ENCODE data around the gene GMDS. TPM values are rescaled to one million over a fixed set of nuclear protein-coding genes. Genes with fewer than 3 reads are reported as not detected.

GMDS gene
- total RNA-seq, 1 donor = 23.2 TPM

DNA sequence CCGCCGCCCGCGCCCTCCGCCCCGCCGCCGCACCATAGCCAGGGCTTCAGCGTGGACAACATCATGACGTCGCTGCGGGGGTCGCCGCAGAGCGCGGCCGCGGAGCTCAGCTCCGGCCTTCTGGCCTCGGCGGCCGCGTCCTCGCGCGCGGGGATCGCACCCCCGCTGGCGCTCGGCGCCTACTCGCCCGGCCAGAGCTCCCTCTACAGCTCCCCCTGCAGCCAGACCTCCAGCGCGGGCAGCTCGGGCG, 634.2 kb downstream of the GMDS start:
- Histone ChIP-seq H2AFZ (ENCODE audit: low read length) (no peak overlapping the region), H3K4me2 (ENCODE audit: insufficient read depth, low read length) (no peak overlapping the region)

DNA sequence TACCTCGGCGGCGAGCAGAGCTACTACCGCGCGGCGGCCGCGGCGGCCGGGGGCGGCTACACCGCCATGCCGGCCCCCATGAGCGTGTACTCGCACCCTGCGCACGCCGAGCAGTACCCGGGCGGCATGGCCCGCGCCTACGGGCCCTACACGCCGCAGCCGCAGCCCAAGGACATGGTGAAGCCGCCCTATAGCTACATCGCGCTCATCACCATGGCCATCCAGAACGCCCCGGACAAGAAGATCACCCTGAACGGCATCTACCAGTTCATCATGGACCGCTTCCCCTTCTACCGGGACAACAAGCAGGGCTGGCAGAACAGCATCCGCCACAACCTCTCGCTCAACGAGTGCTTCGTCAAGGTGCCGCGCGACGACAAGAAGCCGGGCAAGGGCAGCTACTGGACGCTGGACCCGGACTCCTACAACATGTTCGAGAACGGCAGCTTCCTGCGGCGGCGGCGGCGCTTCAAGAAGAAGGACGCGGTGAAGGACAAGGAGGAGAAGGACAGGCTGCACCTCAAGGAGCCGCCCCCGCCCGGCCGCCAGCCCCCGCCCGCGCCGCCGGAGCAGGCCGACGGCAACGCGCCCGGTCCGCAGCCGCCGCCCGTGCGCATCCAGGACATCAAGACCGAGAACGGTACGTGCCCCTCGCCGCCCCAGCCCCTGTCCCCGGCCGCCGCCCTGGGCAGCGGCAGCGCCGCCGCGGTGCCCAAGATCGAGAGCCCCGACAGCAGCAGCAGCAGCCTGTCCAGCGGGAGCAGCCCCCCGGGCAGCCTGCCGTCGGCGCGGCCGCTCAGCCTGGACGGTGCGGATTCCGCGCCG, 634.7 kb downstream of the GMDS start:
- Histone ChIP-seq H3K79me2 (ENCODE audit: insufficient read depth, low read length) (peaks cover 53% of the 10 kb centered on the region), H3K4me3 (ENCODE audit: insufficient read depth, low read length) (peak overlapping the region; percentile 96), H3K27me3 (ENCODE audit: insufficient read depth, low read length) (peaks cover 31% of the 10 kb centered on the region), H3K27ac (ENCODE audit: low read depth, low read length) (peak overlapping the region; percentile 73), H2AFZ (ENCODE audit: low read length) (no peak overlapping the region), H3K4me1 (ENCODE audit: insufficient read depth, low read length) (peaks cover 18% of the 10 kb centered on the region), H3K4me2 (ENCODE audit: insufficient read depth, low read length) (peak overlapping the region; percentile 70), H4K20me1 (ENCODE audit: insufficient read depth, low read length) (peaks cover 22% of the 10 kb centered on the region), H3K9me3 (ENCODE audit: low read depth, low read length) (no peaks in the 10 kb centered on the region), H3K36me3 (ENCODE audit: insufficient read depth, low read length) (peaks cover 8% of the 10 kb centered on the region)
- DNase-seq (ENCODE audit: insufficient read length, low spot score, missing footprints) = peak; percentile 96
- TF ChIP-seq, protein P1, sequence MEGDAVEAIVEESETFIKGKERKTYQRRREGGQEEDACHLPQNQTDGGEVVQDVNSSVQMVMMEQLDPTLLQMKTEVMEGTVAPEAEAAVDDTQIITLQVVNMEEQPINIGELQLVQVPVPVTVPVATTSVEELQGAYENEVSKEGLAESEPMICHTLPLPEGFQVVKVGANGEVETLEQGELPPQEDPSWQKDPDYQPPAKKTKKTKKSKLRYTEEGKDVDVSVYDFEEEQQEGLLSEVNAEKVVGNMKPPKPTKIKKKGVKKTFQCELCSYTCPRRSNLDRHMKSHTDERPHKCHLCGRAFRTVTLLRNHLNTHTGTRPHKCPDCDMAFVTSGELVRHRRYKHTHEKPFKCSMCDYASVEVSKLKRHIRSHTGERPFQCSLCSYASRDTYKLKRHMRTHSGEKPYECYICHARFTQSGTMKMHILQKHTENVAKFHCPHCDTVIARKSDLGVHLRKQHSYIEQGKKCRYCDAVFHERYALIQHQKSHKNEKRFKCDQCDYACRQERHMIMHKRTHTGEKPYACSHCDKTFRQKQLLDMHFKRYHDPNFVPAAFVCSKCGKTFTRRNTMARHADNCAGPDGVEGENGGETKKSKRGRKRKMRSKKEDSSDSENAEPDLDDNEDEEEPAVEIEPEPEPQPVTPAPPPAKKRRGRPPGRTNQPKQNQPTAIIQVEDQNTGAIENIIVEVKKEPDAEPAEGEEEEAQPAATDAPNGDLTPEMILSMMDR (IDR thresholded peaks at IDR 0.05; ENCODE audit: extremely low read depth, low read depth, low read length) = no peak

More for the DNA sequence above, 634.2 kb downstream of the GMDS start:
- TF ChIP-seq, protein P1 (IDR thresholded peaks at IDR 0.05; ENCODE audit: extremely low read depth, low read depth, low read length) = no peak
- Histone ChIP-seq H3K36me3 (ENCODE audit: insufficient read depth, low read length) (peaks cover 8% of the 10 kb centered on the region), H3K27ac (ENCODE audit: low read depth, low read length) (no peak overlapping the region), H3K27me3 (ENCODE audit: insufficient read depth, low read length) (peaks cover 25% of the 10 kb centered on the region), H3K4me1 (ENCODE audit: insufficient read depth, low read length) (peaks cover 23% of the 10 kb centered on the region), H3K9me3 (ENCODE audit: low read depth, low read length) (no peaks in the 10 kb centered on the region), H3K79me2 (ENCODE audit: insufficient read depth, low read length) (peaks cover 58% of the 10 kb centered on the region), H4K20me1 (ENCODE audit: insufficient read depth, low read length) (peaks cover 22% of the 10 kb centered on the region), H3K4me3 (ENCODE audit: insufficient read depth, low read length) (peak overlapping the region; percentile 96)
- DNase-seq (ENCODE audit: insufficient read length, low spot score, missing footprints) = peak; percentile 98

DNA sequence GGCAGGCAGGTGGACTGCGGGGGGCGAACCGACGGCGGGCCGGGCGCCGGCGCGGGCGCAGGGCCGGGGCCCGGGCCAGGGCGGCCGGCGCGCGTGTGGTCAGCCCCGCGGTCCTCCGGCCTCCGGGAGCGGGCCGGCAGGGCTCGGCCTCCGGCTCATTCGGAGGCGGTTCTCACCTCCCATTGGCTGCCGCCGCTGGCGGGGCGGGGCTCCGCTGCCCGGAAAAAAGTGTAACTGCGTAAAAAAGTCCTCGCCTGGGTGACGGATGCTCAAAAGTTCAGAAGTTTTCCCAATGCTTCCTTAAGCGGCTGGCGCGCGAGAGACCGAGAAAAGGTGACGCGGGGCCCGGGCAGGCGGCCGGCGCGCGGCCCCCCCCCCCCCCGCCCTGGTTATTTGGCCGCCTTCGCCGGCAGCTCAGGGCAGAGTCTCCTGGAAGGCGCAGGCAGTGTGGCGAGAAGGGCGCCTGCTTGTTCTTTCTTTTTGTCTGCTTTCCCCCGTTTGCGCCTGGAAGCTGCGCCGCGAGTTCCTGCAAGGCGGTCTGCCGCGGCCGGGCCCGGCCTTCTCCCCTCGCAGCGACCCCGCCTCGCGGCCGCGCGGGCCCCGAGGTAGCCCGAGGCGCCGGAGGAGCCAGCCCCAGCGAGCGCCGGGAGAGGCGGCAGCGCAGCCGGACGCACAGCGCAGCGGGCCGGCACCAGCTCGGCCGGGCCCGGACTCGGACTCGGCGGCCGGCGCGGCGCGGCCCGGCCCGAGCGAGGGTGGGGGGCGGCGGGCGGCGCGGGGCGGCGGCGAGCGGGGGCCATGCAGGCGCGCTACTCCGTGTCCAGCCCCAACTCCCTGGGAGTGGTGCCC, 635.5 kb downstream of the GMDS start, which contains the start of gene FOXC1:
Gene FOXC1, plus strand, starts transcription at position 268 of the 849 bp plus-strand sequence. Its CDS starts 531 bp downstream, at position 799.
- peaks cover 39% of the 10 kb centered on the region for H3K27me3 ChIP-seq (ENCODE audit: insufficient read depth, low read length)

More for the DNA sequence above, 635.5 kb downstream of the GMDS start, which contains the start of gene FOXC1:
- DNase-seq (ENCODE audit: insufficient read length, low spot score, missing footprints) = peak; percentile 100
- Histone ChIP-seq H3K27ac (ENCODE audit: low read depth, low read length) (peak within 1 kb of the TSS; percentile 73), H3K79me2 (ENCODE audit: insufficient read depth, low read length) (peaks cover 44% of the 10 kb centered on the region), H3K36me3 (ENCODE audit: insufficient read depth, low read length) (peaks cover 8% of the 10 kb centered on the region), H2AFZ (ENCODE audit: low read length) (peak within 1 kb of the TSS; percentile 56), H3K4me2 (ENCODE audit: insufficient read depth, low read length) (peak within 1 kb of the TSS; percentile 78), H3K4me1 (ENCODE audit: insufficient read depth, low read length) (peaks cover 17% of the 10 kb centered on the region), H4K20me1 (ENCODE audit: insufficient read depth, low read length) (peaks cover 22% of the 10 kb centered on the region), H3K4me3 (ENCODE audit: insufficient read depth, low read length) (peak within 1 kb of the TSS; percentile 96), H3K9me3 (ENCODE audit: low read depth, low read length) (no peaks in the 10 kb centered on the region)
- TF ChIP-seq, protein P1 (IDR thresholded peaks at IDR 0.05; ENCODE audit: extremely low read depth, low read depth, low read length) = no peak
